ENCODE measurements around the gene CRACDL. TPM values are rescaled to one million over a fixed set of nuclear protein-coding genes. Genes with fewer than 3 reads are reported as not detected.
A peak's percentile ranks its signal among the peaks of the same experiment; 100 is the strongest.

CRACDL gene
- polyA plus RNA-seq, 3 donors from 2014 or later = 0.40 to 0.80 TPM; not detected in 1

DNA sequence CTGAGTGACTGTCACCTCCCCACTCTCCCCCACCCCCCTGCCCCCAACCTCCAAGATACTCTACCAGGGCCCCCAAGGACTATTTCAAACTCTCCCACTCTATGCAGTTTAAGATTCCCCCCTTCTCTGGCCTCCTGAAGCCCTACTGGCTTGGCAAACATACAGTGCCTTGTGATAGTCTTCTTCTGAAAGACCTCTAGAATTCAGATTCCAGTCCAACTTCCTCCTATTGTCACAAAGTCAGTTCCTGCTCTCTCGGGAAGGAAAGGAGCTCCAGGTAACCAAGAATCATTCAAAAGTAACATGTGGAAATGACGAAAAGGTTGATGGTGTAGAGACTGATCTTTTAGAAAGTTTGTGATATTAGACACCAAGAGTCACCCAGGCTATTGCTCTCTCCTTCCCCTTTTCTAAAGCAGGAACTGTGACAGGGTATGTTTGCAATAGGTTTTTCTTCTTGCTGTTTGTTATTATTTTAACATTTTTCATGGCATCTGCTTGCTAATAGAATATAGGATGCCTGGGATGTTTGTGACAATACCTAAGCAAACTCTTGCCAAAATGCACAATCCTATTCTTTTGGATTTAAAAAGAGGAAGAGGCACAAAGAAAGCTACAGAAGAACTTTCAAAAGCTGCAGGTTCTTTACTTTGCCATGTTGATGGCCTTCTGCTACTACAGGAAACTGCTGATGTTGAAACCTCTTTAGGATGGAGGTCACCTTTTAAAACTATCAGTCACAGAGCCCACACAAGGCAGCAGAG, 111.6 kb downstream of the CRACDL start:
- Mint-ChIP-seq H3K9me3 (no peaks in the 10 kb centered on the region), H3K27me3 (ENCODE audit: low read depth in 3 of 3) (peaks cover 0 to 5% (median 2%) of the 10 kb centered on the region in 3 donors), H3K4me3 (peak overlapping the region; percentile 42 to 84 (median 54)), H3K27ac (peak overlapping the region in 5 of 6 donors; percentile 21 to 71 (median 24)), H3K36me3 (no peaks in the 10 kb centered on the region), H3K4me1 (peaks cover 21 to 28% of the 10 kb centered on the region in 2 donors)
- DNase-seq = no peak

GRCh38 chr2:98823196-98824170, 112.5 kb downstream of the CRACDL start:
- H3K9me3 Mint-ChIP-seq = no peaks in the 10 kb centered on the region
- H3K36me3 Mint-ChIP-seq = no peaks in the 10 kb centered on the region
- H3K27ac Mint-ChIP-seq = peak overlapping the region in 5 of 6 donors; percentile 24 to 85 (median 58)
- H3K27me3 Mint-ChIP-seq (ENCODE audit: low read depth in 3 of 3) = peaks cover 0 to 5% (median 2%) of the 10 kb centered on the region in 3 donors
- peak overlapping the region; percentile 79 to 91 (median 88) for H3K4me3 Mint-ChIP-seq
- peak in 1 of 3 donors; percentile 5 for DNase-seq
- peaks cover 13 to 18% of the 10 kb centered on the region in 2 donors for H3K4me1 Mint-ChIP-seq

GRCh38 chr2:98822301-98823164, 113.5 kb downstream of the CRACDL start:
- H3K4me3 Mint-ChIP-seq = peak overlapping the region in 4 of 5 donors; percentile 10 to 58 (median 38)
- peaks cover 0 to 5% (median 0%) of the 10 kb centered on the region in 3 donors for H3K36me3 Mint-ChIP-seq
- H3K27me3 Mint-ChIP-seq (ENCODE audit: low read depth in 3 of 3) = peaks cover 0 to 5% (median 2%) of the 10 kb centered on the region in 3 donors
- H3K9me3 Mint-ChIP-seq = no peaks in the 10 kb centered on the region
- H3K27ac Mint-ChIP-seq = no peak overlapping the region
- DNase-seq = peak; percentile 51 to 65 (median 57)
- peaks cover 5 to 9% of the 10 kb centered on the region in 2 donors for H3K4me1 Mint-ChIP-seq

DNA sequence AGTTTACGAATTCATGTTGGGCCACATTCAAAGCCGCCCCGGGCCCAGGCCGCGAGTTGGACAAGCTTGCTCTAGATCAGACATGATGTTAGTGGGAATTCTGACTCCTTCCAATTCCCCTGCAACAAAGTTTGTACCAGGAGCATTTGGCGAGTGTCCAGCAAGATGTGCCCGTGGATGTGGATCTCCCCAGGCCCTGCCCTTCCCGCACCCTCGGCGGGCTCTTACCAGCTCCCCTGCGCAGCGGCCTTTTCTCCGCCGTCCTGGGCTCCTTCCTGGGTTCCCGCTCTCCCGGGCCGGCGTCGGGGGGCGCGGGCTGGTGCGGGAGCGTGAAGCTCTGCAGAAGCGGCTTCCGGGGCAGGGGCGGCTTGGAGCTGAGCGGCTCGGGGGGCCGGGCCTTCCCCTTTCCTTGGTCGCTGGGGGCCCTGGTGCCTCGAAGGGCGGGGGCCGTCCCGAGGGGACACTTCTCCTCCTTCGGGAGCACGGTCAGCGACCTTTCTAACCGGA, 114.3 kb downstream of the CRACDL start:
- Mint-ChIP-seq H3K27me3 (ENCODE audit: low read depth in 3 of 3) (peaks cover 0 to 3% (median 2%) of the 10 kb centered on the region in 3 donors), H3K36me3 (peaks cover 0 to 5% (median 0%) of the 10 kb centered on the region in 3 donors), H3K27ac (no peak overlapping the region), H3K4me3 (peak overlapping the region in 4 of 5 donors; percentile 54 to 70 (median 56)), H3K9me3 (no peaks in the 10 kb centered on the region), H3K4me1 (peaks cover 5 to 9% of the 10 kb centered on the region in 2 donors)
- DNase-seq = no peak

GRCh38 chr2:98819231-98819766, 116.7 kb downstream of the CRACDL start:
- Mint-ChIP-seq H3K36me3 (peaks cover 0 to 5% (median 0%) of the 10 kb centered on the region in 3 donors), H3K4me3 (no peak overlapping the region), H3K4me1 (peaks cover 5 to 9% of the 10 kb centered on the region in 2 donors), H3K27me3 (ENCODE audit: low read depth in 3 of 3) (peaks cover 0 to 7% (median 0%) of the 10 kb centered on the region in 3 donors), H3K9me3 (no peaks in the 10 kb centered on the region), H3K27ac (no peak overlapping the region)
- DNase-seq = no peak

- no peaks in the 10 kb centered on the region for H3K9me3 Mint-ChIP-seq
- DNase-seq = no peak
- peaks cover 0 to 5% (median 0%) of the 10 kb centered on the region in 3 donors for H3K36me3 Mint-ChIP-seq
- H3K4me1 Mint-ChIP-seq = peaks cover 0 to under 1% of the 10 kb centered on the region in 2 donors
- no peak overlapping the region for H3K27ac Mint-ChIP-seq
- peaks cover 0 to 7% (median 5%) of the 10 kb centered on the region in 3 donors for H3K27me3 Mint-ChIP-seq (ENCODE audit: low read depth in 3 of 3)
- no peak overlapping the region for H3K4me3 Mint-ChIP-seq
Measured at GRCh38 chr2:98818164-98818563, 117.9 kb downstream of the CRACDL start.

GRCh38 chr2:98816281-98816680, 119.7 kb downstream of the CRACDL start:
- no peak for DNase-seq
- no peaks in the 10 kb centered on the region for H3K4me1 Mint-ChIP-seq
- peaks cover 0 to 5% (median 0%) of the 10 kb centered on the region in 3 donors for H3K36me3 Mint-ChIP-seq
- peaks cover 0 to 8% (median 5%) of the 10 kb centered on the region in 3 donors for H3K27me3 Mint-ChIP-seq (ENCODE audit: low read depth in 3 of 3)
- H3K27ac Mint-ChIP-seq = no peak overlapping the region
- H3K9me3 Mint-ChIP-seq = no peaks in the 10 kb centered on the region
- H3K4me3 Mint-ChIP-seq = no peak overlapping the region

DNA sequence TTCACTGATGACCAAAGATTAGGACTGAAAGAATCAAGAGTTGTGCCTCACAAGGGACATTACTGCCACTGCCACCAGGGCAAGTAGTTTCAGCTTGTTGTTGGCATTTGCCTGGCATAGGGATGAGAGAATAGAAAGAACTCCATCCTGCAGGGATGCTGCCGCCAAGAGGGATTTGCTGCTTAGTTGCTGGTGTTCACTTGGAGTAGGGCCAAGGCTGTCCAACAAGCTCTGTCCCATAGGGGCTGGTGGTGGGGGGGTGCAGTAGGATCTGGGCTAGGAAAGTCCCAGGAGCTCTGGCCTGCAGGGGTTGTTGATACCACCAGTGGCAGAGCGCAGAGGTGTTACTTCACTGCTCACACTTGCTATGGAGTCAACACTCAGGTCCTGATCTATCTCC, 120.2 kb downstream of the CRACDL start:
- peaks cover 0 to 5% (median 0%) of the 10 kb centered on the region in 3 donors for H3K36me3 Mint-ChIP-seq
- H3K27ac Mint-ChIP-seq = no peak overlapping the region

GRCh38 chr2:98811766-98812165, 124.3 kb downstream of the CRACDL start:
- Mint-ChIP-seq H3K27ac (no peak overlapping the region), H3K4me1 (peaks cover 4 to 7% of the 10 kb centered on the region in 2 donors), H3K27me3 (ENCODE audit: low read depth in 3 of 3) (peaks cover 3 to 5% (median 5%) of the 10 kb centered on the region in 3 donors), H3K36me3 (peaks cover 0 to 8% (median 0%) of the 10 kb centered on the region in 3 donors), H3K4me3 (no peak overlapping the region), H3K9me3 (no peaks in the 10 kb centered on the region)
- no peak for DNase-seq

More for the DNA sequence above, 120.2 kb downstream of the CRACDL start:
- no peak overlapping the region for H3K4me3 Mint-ChIP-seq
- H3K27me3 Mint-ChIP-seq (ENCODE audit: low read depth in 3 of 3) = peaks cover 2 to 5% (median 5%) of the 10 kb centered on the region in 3 donors
- H3K9me3 Mint-ChIP-seq = no peaks in the 10 kb centered on the region
- H3K4me1 Mint-ChIP-seq = no peaks in the 10 kb centered on the region
- no peak for DNase-seq

- Mint-ChIP-seq H3K4me3 (no peak overlapping the region), H3K4me1 (peaks cover 4 to 8% of the 10 kb centered on the region in 2 donors), H3K36me3 (peaks cover 0 to 8% (median 0%) of the 10 kb centered on the region in 3 donors), H3K9me3 (no peaks in the 10 kb centered on the region), H3K27me3 (ENCODE audit: low read depth in 3 of 3) (peaks cover 3 to 5% (median 5%) of the 10 kb centered on the region in 3 donors), H3K27ac (peak overlapping the region in 1 of 6 donors; percentile 24)
- DNase-seq = no peak
Measured at GRCh38 chr2:98810588-98810928, 125.5 kb downstream of the CRACDL start.

DNA sequence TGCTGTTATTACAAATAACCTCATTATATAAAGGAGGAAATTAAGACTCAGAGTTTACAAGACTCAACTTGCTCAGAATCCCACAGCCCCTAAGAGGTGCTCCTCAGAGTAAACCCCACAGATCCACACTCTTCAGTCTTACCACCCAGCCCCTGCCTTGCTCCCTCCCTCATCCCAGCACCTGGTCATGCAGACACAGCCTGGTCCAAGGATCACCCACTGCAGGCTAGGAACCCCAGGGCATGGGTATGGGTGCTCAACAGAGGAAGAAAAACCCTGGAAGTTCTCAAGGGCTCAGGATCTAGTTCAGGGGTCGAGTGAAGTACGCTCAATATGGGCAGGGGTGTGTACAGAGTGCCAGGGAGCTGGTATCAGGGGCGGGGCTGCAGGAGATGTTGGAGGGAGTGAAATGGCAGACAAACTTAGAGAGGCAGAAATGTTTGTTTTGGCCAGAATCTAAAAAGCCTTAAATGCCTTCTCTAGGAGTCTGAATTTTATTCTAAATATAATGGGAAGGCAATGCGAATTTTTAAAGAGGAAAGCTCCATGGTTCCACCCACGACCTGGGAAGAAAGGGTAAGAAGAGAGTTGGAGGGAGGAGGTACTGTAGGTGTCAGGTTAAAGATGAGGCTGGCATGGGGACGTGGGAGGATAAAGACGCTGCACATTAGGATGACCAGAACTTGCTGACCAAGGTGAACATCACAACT, 126.0 kb downstream of the CRACDL start:
- Mint-ChIP-seq H3K36me3 (peaks cover 0 to 8% (median 0%) of the 10 kb centered on the region in 3 donors), H3K4me1 (peaks cover 4 to 8% of the 10 kb centered on the region in 2 donors), H3K27me3 (ENCODE audit: low read depth in 3 of 3) (peaks cover 3 to 5% (median 5%) of the 10 kb centered on the region in 3 donors)

GRCh38 chr2:98809116-98809515, 126.9 kb downstream of the CRACDL start:
- H3K4me3 Mint-ChIP-seq = no peak overlapping the region
- no peaks in the 10 kb centered on the region for H3K9me3 Mint-ChIP-seq
- no peak overlapping the region for H3K27ac Mint-ChIP-seq
- peaks cover 2 to 4% (median 3%) of the 10 kb centered on the region in 3 donors for H3K27me3 Mint-ChIP-seq (ENCODE audit: low read depth in 3 of 3)
- H3K36me3 Mint-ChIP-seq = peaks cover 0 to 8% (median 0%) of the 10 kb centered on the region in 3 donors
- H3K4me1 Mint-ChIP-seq = peaks cover 4 to 8% of the 10 kb centered on the region in 2 donors
- DNase-seq = no peak

More for the DNA sequence above, 126.0 kb downstream of the CRACDL start:
- Mint-ChIP-seq H3K9me3 (no peaks in the 10 kb centered on the region), H3K4me3 (no peak overlapping the region), H3K27ac (no peak overlapping the region)
- DNase-seq = no peak
